AG04449 (cell line): Measurements from ENCODE around the gene PPP1R7.

Experiments used
- CTCF ChIA-PET: fragments of 350-600 bp; formaldehyde crosslinking; extraction: SDS; loops from one replicate; lab custom pipeline; 2021; ENCODE audit warnings: antibody characterized with exemption; lab: Yijun Ruan, JAX
- POLR2A ChIA-PET: fragments of 400-600, 350-600 bp; formaldehyde crosslinking; extraction: SDS; loops from one replicate; lab custom pipeline; 2020; ENCODE audit warnings: antibody characterized with exemption, inconsistent platforms; lab: Yijun Ruan, JAX
- DNase-seq: peaks from one replicate; pipeline ENCODE4 v3.0.0-alpha.2; 2010; ENCODE audit warnings: low read depth, low spot score
- H3K4me3 ChIP-seq: 2 replicates; pipeline ENCODE4 v1.5.1; 2011; ENCODE audit warnings: low read depth, mild to moderate bottlenecking, control low read depth, low read length
- CTCF ChIP-seq: IDR thresholded peaks from one replicate; pipeline ENCODE4 v1.5.1; 2011; ENCODE audit warnings: mild to moderate bottlenecking, moderate library complexity, low read length, control low read depth, inconsistent platforms; ENCODE audit not compliant: insufficient read depth; ENCODE audit errors: missing control alignments

Gene PPP1R7

GRCh38 chr2:241112046-241112445 lies 38.2 kb upstream of the PPP1R7 start:
- no peak for DNase-seq
- POLR2A ChIA-PET, result no interaction called here
- CTCF ChIA-PET, result no interaction called here
- no peak overlapping the region for H3K4me3 ChIP-seq
- no peak for TF ChIP-seq CTCF

GRCh38 chr2:241112592-241112991 lies 37.7 kb upstream of the PPP1R7 start:
- TF ChIP-seq CTCF, result no peak
- no peak for DNase-seq
- POLR2A ChIA-PET, result no interaction called here
- CTCF ChIA-PET, result no interaction called here
- H3K4me3 ChIP-seq, result no peak overlapping the region

- ChIA-PET POLR2A (no interaction called here), CTCF (interaction anchor here (0.9 kb wide), 1 partner anchor 37 kb away, joined by 3 read pairs; no protein-coding TSS in a partner anchor)
- no peak for DNase-seq
- no peak overlapping the region for H3K4me3 ChIP-seq
- TF ChIP-seq CTCF, result no peak
Measured at GRCh38 chr2:241114836-241115235, 35.4 kb upstream of the PPP1R7 start.

GRCh38 chr2:241115361-241115760 lies 34.9 kb upstream of the PPP1R7 start:
- CTCF ChIA-PET, result interaction anchor here (0.9 kb wide), 1 partner anchor 37 kb away, joined by 3 read pairs; no protein-coding TSS in a partner anchor
- POLR2A ChIA-PET, result no interaction called here
- no peak for TF ChIP-seq CTCF
- no peak overlapping the region for H3K4me3 ChIP-seq
- no peak for DNase-seq

GRCh38 chr2:241116606-241117560 lies 33.4 kb upstream of the PPP1R7 start:
- ChIA-PET POLR2A (no interaction called here), CTCF (no interaction called here)
- H3K4me3 ChIP-seq, result no peak overlapping the region
- no peak for TF ChIP-seq CTCF
- no peak for DNase-seq

GRCh38 chr2:241118737-241119505 lies 31.3 kb upstream of the PPP1R7 start:
- no peak for TF ChIP-seq CTCF
- no peak for DNase-seq
- CTCF ChIA-PET, result no interaction called here
- POLR2A ChIA-PET, result no interaction called here
- H3K4me3 ChIP-seq, result no peak overlapping the region
